DMS 273 treated with DMSO at 0.1 percent for 48 hours (cell line): ENCODE data around the gene PCMTD2.
"Not testable (repeated sequence)": the region's sequence is repeated elsewhere in the genome, so short reads cannot be mapped to it uniquely, and the experiment has no call there.

ENCODE experiments used
- DNase-seq: peaks from one replicate; lab custom pipeline; 2025; lab: John Stamatoyannopoulos, UW

Gene PCMTD2

DNA sequence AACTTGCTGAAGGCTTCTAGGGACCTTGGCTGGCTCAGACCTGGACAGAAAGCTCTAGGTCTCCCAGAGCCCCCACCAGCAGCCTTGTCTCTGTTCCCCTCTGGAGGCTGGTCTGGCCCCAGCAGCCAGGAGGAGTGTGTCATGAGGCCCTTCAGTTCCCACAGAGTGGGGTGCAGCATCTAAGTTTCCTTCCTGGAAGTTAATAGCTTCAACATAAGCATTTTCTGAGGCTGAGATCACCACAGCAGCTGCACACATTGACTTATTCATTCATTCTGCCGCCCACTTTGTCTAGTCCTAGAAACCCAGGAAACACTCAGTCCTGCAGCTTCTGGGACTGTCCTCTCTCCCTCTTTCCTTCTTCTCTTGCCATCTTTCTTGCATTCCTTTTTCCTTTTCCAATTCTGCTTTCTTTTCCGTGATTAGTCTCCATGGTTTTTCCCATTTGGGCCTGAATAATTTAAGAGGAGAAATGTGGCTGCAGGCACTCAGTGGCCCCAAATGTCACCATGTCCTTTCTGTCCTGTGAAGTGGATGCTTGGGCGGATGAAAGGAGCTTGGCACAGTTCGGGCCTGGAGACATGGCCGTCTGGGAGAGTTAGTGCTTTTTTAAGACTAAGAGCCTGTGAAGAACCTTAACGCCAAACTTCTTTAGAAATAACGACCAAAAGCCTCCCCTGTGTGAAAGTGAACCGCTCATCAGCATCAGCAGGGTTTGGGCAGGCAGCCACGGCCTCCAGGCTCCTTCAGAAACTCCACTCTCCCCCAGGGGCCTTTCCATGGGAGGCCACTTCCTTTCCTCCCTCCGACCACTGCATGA, 31.0 kb upstream of the PCMTD2 start:
- DNase-seq, result no peak

DNA sequence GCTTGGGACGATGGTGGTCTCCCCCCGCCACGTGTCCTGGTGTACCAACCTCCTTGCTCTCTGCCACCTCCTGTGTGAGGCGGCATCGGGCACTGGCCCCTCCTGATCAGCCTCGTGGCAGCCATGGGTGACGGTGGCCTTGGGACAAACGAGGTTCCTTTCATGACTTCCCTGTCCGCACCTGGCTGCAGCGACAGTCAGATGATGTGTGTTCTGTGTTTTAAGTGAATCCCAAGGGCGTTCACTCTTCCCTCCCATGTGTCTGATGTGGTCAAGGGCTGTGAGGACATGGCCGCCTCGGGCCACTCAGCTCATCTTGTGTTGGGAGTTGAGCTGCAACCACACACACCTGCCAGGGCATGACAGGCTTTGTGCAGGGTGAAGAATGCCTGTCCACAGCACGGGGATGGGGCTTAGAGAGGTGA, 30.4 kb upstream of the PCMTD2 start:
- no peak for DNase-seq

DNA sequence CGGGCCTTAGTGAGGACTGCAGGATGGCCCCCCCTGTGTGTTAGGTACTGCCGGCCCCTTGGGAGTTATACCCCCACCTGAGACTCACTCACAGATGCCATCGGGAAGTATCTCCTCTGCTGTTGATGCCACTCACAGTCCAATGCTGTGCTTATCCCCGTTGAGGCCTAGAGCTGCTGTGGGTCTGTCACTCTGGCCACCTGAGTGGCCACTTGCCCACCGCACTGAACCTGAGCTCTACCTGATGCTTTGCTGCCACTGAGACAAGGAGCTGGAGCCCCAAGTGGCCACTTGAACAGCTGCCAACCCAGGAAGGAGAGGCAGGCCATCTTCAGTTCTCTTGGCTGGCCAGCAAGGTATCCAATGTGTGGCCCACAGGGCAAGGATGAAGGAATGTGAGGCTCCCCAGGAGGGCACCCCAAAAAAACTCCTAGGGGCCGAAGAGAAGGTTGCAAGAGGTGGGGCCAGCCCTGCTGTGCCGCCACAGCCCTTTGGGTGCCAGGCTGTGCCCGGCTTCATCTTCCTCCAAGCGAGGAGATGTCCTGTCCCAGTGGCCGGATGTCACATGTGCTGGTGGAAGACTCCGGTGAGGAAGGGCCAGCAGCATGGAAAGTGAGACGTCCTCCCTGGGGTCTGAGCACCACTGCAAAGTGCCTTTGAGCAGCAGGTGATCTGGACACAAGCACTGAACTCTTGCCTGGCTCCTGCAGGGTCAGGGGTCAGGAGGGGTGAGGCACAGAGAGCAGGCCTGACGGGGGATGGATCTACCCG, 29.5 kb upstream of the PCMTD2 start:
- no peak for DNase-seq

DNA sequence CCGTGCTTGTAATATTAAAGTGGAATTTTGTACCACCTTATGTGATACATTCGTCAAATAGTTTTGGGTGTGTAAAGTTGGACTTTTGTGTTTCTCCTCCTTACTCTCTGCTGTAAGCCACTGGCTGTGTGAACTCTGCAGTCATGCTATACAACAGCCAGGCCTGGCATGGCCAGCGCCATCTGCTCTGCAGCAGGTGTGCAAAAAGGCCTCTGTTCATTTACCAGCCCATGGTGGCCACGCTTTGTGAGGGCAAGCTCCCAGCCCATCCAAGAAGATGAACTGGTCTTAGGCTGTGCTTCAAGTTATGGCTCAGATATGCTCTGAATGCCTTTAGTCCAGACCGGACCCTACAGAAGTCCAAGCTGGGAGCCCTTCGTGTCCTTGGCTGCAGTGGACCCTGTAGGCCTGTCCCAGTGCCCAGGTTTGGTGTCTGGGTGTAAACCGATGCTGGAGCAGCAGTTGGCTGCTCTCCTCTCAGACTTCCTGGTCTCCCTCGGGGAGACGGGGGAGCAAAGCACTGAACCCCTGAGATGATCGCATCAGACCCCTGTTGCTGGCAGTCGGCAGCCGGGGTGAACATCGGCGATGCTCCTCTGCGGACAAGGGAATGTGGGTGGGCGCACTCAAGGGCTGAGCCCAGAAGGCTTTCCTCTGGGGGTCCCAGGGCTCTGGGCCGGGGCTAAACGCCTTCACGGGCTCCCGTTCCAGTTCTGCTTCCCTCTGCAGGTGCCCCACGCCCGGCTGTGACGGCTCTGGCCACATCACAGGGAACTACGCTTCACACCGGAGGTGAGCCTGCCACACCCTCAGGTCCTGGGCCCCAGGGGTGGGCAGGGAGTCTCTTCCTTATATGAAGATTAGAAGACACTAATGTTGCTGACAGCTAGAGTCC, 28.6 kb upstream of the PCMTD2 start:
- DNase-seq, result no peak

DNA sequence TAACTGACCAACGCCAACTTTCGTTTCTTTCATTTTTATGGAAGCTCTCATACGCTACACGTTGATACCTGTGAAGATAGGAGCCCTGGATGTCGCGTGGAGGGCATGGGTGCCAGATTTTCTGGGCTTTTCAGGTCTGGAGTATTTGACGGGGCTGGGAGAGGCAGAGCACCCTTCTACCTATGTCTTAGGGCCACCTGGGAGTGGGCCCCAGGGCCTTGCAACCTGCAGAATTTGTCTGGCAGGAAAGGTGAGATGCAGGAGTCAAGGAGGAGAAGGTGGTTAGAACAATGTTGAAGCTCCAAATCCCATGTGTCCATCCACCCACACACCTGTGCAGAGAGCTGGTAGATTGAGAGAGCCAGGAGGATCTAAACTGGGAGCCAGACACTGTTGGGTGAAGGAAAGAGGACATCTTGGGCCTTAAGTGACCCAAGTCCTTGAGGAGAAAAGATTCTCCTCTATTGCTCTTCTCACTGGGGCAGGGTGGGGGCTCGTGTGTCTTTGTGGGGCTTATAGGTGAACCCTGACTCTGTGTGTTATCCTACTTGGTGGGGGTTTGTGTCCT, 27.4 kb upstream of the PCMTD2 start:
- no peak for DNase-seq

DNA sequence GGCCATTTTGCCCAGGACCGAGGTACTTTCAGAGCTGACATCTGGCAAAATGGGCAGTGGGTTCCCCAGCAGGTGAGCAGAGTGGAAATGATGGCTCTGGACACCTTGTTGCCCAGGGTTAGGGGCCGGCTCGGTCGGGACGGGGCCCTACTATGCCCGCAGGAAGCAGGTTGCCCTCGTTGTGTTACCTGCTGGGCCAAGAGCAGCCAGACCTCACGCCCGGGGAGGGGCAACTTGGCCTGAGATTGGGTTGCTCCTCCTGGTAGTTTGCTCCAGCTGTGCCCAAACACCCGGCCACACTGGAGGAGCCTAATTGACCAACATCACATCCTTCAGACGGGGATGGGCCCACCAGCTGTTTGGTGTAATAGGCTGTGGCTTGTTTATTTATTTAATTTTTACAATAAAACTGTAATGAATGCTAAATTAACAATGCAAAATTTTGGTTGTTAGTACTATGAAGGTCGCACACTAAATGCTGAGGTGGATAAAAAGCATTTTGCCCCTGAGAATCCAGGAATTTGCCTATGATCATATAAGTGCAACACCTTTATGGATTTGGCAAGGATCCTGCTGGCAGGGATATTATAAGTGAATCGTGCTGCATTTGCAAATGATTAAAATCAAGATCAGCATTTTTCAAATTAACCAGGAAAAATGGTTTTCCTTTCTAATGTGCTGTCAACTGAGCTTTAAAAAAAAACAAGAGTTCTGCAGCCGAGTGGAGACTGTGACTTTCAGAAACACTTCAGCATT, 26.6 kb upstream of the PCMTD2 start:
- no peak for DNase-seq

DNA sequence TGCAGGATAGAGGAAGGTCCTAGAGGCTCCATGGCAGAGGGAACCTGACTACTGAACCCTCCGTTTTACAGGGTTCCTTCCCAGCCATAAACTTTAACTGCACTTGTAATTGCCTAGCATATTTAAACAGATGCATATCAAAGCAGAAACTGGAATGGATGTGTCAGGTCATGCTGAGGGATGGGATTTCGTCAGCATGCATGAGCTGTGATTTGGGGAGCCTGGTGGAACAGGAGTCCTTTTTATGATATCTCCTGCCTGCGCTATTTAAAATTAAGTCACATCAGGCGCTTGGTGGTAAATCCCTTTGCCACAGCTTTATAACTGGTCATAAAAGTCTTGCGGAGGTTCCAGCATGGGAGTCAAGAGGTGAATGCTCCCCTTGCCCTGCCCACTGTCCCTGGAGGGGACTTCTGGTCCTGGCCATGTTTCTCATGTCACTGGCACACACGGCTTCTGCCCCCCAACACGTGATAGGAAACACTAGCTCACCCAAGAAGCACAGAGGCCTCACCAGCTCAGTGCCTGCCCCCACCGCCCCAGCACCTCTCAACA, 26.0 kb upstream of the PCMTD2 start:
- no peak for DNase-seq

DNA sequence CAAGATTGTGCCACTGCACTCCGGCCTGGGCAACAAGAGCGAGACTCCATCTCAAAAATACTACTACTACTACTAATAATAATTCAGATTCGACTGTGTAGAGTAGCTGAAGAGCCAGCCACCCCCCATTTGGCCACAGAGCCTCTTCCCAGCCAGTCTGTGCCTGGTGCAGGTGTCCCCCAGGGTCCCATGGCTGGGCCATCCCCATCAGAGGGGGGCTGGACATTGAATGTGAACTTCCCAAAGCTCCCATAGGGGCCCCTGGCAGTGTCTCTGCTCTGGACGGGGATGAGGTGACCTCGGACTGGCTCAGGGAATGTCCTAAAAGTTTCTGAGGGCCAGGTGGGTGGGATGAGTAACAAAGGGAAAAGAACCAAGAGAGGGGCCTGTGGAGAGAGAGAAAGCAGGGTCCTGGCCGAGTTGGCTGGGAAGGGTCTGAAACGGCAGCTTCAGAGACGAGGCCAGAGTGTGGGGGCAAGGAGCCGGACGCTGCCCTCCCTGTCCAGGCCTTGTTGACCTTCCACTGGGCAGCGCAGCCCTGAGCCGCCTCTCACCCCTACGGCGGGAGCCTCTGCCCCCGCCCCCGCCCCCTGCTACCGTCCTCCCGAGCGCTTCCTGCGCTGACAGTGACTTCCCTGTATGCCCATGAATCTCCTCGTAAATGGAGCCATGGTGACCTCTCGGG, 24.9 kb upstream of the PCMTD2 start:
- DNase-seq, result no peak

DNA sequence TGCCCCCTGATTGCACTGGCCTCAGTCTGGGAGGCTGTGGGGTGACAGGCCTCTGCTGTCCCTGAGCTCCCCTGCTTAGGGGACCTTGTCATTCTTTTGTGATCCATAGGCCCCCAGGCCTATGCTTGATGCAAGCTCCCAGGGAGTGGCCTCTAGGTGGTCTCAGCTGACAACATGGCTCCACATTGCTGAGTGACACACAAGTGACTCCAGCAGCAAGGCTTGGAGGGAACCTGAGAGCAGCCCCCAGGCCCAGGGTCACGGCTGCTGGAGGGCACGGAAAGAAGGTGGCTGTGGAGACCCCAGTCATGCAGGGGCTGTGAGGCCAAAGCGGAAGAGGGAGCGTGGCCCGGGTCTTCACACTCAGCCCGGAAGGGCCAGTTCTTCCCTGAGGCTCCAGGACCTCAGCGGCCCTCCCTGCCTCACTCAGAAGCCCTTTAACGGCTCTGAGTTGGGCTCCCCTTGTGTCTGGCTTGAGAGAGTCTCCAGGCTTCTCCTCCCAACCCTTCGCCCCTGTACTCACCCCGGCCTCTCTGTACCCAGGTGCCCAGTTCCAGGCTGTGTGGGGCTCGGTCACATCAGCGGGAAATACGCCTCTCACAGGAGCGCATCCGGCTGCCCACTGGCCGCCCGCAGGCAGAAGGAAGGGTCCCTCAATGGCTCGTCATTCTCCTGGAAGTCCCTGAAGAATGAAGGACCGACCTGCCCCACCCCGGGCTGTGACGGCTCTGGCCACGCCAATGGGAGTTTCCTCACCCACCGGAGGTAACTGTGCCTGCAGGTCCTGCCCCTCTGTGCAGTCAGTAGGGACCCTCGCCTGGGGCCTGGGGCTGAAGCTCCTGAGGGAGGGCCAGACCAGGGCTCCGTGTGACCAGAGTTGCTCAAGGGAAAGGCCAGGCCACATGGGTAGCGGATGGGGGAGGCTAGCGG, 23.7 kb upstream of the PCMTD2 start:
- DNase-seq, result no peak

DNA sequence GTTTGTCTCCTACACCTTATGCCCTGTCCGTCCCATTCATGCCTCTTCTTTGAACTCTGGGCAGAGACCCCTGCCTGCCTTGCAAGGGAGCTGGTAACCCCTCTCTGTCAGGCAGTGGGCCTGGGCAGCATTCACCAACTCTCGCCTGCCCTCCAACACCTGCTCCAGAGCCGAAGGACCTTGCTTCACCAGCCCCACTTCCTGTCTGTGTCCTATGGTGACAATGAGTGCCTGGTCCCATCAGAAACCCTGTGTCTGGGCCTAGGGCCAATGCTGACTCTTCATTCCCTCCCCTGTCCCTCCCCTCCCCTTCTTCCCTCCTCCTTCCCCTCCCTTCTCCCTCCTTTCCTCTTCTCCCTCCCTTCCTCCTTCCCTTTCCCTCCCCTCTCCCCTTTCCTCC, 22.8 kb upstream of the PCMTD2 start:
- no peak for DNase-seq

DNA sequence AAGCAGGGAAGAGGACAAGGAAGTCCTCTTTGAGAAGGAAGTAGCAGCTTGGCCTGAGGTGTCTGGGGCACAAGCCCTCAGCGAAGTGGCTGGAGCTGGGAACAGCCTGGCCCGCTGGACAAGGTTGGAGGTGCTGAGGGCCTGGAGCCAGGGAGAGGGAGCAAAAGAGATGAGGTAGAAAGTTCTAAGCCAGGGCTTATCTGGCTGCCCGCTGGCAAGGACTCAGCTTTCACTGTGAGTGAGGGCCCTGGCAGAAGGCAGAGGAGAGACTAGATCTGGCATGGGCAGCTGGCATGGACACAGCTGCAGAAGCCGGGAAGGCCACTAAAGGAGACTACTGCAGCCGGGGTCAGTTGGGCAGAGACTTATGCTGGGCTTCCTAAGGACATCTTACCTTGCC, 21.8 kb upstream of the PCMTD2 start:
- DNase-seq, result no peak

DNA sequence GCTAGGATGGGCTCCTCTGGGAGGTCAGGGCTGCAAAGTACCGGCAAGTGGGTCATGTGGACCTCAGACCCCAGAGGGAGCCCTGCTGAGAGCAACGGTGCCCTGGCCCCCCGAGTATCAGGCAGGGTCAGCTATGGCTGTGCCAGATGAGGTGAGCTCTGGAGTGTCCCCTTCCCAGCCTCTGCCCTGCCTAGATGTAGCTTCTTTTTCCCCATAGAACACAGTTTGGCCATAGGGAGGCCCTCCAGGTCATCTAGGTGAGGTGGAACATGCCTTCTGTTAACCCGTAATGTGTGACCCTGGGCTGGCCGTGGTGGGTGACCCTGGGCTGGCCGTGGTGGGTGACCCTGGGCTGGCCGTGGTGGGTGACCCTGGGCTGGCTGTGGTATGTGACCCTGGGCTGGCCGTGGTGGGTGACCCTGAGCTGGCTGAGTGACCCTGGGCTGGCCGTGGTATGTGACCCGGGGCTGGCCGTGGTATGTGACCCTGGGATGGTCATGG, 21.2 kb upstream of the PCMTD2 start:
- DNase-seq, result no peak

DNA sequence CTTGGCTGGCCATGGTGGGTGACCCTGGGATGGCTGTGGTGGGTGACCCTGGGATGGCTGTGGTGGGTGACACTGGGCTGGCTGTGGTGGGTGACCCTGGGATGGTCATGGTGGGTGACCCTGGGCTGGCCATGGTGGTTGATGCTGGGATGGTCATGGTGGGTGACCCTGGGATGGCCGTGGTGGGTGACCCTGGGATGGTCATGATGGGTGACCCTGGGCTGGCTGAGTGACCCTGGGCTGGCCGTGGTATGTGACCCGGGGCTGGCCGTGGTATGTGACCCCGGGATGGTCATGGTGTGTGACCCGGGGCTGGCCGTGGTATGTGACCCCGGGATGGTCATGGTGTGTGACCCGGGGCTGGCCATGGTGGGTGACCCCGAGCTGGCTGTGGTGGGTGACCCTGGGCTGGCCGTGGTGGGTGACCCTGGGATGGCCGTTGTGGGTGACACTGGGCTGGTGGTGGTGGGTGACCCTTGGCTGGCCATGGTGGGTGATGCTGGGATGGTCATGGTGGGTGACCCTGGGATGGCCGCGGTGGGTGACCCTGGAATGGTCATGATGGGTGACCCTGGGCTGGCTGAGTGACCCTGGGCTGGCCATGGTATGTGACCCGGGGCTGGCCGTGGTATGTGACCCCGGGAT, 20.5 kb upstream of the PCMTD2 start:
- DNase-seq, result not testable (repeated sequence)

DNA sequence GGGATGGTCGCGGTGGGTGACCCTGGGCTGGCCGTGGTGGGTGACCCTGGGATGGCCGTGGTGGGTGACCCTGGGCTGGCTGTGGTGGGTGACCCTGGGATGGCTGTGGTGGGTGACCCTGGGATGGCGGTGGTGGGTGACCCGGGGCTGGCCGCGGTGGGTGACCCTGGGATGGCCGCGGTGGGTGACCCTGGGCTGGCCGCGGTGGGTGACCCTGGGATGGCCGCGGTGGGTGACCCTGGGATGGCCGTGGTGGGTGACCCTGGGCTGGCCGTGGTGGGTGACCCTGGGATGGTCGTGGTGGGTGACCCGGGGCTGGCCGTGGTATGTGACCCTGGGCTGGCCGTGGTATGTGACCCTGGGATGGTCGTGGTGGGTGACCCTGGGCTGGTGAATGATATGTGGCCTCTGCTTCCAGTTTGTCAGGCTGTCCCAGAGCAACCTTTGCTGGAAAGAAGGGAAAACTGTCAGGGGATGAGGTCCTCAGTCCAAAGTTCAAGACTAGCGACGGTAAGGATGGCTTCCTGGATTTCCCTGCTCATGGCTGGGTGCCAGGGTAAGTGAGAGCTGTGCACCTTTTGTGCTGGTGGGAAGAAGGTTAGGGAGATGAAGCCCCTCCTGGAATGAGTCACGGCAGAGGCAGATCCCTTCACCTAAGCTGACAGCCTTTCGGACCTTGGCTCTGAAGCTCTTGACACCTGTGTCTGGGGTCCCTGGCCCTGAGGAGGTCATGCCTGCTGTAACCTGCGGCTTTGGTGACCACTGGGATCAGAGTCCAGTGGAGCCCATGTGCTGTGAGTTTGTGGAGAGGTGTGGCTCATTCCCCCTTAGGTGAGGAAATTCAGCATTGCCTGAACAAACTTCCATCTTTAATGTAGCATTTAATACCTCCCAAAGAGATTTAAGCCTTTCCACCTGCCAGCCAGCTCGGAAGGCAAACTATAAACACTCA, 19.1 kb upstream of the PCMTD2 start:
- DNase-seq, result no peak

DNA sequence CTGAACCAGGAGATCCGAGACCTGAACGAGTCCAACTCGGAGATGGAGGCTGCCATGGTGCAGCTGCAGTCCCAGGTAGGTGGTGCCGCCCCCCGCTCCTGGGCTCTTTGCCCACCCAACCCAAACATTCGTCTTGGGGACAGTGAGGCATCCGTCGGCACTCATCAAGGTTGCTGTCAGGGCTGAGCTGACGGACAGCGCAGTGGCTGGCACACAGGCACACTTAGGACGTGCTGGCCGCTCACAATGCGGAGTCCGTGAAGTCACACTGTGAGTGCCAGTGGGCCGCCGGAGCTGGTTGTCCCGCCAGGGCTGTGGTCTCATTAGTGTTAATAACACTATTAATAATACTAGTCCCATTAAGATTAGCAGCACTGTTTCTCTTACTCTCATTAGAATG, 18.2 kb upstream of the PCMTD2 start:
- no peak for DNase-seq

DNA sequence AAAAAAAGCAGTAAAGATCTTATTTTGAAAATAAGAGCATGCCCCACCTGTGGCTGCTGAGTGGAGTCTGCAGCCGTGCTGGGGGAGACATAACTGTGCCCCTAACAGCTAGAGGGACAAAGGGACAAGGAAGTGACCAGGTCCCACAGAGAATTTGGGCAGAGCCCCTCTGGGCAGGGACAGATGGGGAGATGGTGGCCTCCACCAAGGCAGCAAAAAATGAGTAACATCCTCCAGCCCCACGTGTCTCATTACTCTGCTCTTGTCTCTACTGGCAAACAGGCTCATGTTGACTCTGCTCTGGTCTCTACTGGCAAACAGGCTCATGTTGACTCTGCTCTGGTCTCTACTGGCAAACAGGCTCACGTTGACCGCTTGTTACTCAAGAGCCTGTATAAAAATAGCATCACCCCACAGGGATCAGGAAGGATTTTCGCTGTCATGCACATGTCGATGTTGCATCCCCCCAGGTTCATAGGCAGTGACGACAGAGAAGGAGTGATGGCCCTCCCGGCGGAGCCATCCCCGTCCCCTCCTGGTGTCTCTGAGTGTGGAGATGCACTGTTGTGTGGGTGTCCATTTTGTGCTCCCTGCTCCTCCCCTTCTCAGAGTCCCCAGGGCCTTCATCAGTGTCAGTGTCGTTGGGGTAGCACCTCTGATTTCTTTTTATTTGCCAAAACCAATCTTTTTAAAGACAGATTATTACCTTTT, 17.3 kb upstream of the PCMTD2 start:
- DNase-seq, result no peak
